GM13976 (cell line): ENCODE results near the gene EYA4.

Source experiments
- DNase-seq: peaks from one replicate; pipeline ENCODE4 v3.0.0; 2012; ENCODE audit warnings: low spot score
- in situ Hi-C: fragments of 300-500 bp; cut with MboI; formaldehyde crosslinking; loops from one replicate; pipeline ENCODE4 v1.12.0; 2022; ENCODE audit warnings: low sequenced_read_pairs, mixed read lengths, inconsistent platforms; ENCODE audit not compliant: unreplicated experiment
- TF ChIP-seq, protein P1 (sequence below): IDR thresholded peaks from 2 replicates; pipeline ENCODE4 v1.5.1; 2012; ENCODE audit warnings: borderline replicate concordance, mild to moderate bottlenecking; ENCODE audit not compliant: insufficient read depth; ENCODE audit errors: extremely low read depth, missing control alignments, control extremely low read depth

EYA4 gene

DNA sequence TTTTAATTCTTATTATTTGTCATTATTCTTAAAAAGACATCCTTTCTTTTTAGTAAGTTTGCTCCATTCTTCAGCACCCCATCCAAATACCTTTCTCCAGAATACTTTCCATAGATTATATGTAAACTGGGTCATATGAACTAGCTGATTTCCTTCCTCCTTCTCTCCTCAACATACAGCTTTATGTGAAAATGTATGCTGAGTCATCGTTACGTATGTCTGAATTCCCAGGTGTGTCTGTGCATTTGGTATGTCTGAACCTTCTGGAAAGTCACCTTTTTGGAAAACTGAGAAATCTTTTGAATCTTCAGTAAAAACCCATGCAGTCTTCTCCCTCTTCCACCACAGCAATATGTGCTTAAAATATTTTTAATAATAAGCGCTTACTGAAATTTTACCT lies 264.5 kb downstream of the EYA4 start:
- TF ChIP-seq, protein P1, sequence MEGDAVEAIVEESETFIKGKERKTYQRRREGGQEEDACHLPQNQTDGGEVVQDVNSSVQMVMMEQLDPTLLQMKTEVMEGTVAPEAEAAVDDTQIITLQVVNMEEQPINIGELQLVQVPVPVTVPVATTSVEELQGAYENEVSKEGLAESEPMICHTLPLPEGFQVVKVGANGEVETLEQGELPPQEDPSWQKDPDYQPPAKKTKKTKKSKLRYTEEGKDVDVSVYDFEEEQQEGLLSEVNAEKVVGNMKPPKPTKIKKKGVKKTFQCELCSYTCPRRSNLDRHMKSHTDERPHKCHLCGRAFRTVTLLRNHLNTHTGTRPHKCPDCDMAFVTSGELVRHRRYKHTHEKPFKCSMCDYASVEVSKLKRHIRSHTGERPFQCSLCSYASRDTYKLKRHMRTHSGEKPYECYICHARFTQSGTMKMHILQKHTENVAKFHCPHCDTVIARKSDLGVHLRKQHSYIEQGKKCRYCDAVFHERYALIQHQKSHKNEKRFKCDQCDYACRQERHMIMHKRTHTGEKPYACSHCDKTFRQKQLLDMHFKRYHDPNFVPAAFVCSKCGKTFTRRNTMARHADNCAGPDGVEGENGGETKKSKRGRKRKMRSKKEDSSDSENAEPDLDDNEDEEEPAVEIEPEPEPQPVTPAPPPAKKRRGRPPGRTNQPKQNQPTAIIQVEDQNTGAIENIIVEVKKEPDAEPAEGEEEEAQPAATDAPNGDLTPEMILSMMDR, result no peak
- in situ Hi-C loops, result loop anchor here (25.0 kb wide), 1 partner anchor 318 kb away; no protein-coding TSS in a partner anchor
- DNase-seq, result no peak

DNA sequence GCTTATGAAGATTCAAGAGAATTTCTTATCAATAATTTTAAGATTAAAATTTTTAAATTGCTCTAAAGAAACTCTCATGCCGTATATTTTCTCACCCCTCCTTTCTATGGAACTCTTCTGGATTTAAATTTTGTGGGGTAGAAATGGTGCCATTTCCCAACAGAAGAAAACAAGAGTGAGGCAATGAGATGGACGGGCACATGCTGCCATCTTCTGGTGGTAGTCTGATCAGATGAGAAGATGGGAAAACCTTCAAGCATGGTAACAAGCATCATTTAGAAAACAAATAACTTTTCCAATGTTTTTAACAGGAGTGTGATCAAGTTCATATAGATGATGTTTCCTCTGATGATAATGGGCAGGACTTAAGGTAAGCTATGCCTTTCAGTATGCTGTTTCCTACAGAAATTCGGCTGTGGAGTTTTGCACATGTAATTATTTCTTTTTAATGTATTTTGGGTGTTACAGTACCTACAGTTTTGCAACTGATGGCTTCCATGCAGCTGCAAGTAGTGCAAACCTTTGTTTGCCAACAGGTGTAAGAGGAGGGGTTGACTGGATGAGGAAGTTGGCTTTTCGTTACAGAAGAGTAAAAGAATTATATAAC lies 271.4 kb downstream of the EYA4 start:
- TF ChIP-seq, protein P1, result peak; percentile 50
- in situ Hi-C loops, result loop anchor here (25.0 kb wide), 1 partner anchor 325 kb away; no protein-coding TSS in a partner anchor
- peak; percentile 35 for DNase-seq

DNA sequence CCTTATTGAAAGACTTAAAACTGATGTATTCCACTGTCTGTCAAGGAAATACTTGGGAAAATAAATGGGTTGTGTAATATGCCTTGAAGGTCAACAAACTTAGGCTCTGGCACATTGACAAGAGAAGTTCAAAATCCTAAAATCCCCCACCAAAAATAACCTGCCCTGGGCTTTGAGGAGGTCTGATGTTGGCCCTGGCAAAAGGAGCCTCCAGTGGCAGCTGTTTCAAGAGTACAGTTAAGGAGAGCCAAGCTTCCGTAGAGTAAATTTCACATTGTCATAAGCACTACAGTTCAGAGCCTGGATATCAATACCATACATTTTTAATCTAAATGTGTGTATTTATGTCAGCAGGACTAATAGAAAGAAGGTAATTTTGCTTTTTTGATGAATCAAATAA lies 282.7 kb downstream of the EYA4 start:
- no peak for DNase-seq
- TF ChIP-seq, protein P1, result no peak
- in situ Hi-C loops, result loop anchor here (25.0 kb wide), 1 partner anchor 337 kb away; no protein-coding TSS in a partner anchor

DNA sequence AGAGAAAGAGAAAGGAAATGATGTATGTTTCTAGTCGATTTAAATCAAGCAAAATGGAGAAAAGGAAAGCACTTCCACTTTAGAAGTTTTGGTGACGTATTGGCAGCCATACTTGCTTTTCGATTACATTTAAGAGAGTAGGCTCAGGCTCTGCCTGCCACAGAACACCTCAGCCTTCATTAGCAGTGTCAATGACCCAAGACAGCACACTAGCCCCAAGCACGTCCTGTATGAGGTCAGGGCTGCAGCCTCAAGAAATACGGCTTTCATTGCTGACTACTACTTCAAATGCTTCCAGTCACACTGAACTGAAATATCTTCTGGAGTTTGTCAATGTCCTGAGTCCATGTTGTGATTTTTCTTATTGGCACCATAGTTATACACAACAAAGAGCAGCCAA lies 285.3 kb downstream of the EYA4 start:
- DNase-seq, result no peak
- TF ChIP-seq, protein P1, result no peak
- in situ Hi-C loops, result no loop called here

DNA sequence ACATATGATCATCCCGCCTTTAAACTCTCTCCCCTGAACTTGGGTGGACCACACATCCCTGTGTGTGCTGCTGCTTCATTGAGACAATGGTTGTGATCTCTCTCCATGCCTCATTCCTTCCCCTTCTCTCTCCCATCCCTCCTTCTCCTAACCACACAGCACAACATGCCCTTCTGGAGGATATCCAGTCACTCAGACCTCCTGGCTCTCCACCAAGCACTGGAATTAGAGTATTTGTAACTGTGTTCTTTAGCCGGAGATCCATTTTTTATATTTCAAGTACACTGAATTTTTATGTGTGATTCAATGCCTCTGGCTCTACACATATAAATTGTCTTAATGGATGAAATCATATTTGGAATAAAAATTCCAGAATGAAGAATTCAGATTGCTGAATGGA lies 287.4 kb downstream of the EYA4 start:
- in situ Hi-C loops, result no loop called here
- TF ChIP-seq, protein P1, result no peak
- no peak for DNase-seq

DNA sequence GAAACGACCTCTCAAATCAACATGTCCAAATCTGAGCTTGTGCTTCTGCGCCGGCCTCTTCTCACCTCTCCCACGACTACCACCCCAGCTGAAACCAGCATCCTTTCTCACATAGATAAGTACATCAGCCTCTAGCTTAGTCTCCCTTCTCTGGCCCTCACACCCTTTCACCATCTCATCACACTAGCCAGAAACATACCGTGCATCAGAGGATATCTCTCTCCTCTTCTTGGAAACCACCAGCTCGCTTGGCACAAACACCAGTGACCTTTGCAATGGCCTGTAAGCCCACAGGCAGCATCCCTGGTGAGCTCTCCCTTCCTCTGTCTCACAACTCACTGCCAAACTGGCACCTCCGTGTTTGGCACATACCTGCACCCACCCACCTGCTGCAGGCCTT lies 291.8 kb downstream of the EYA4 start:
- TF ChIP-seq, protein P1, result no peak
- DNase-seq, result no peak
- in situ Hi-C loops, result no loop called here
